ENCODE results near the gene ZNF445.

ZNF445 gene

GRCh38 chr3:44421280-44421679, 56.2 kb downstream of the ZNF445 start:
- no peak for TF ChIP-seq CTCF (IDR thresholded peaks at IDR 0.05; ENCODE audit: insufficient read depth, low read length)
- no peak for TF ChIP-seq POLR2AphosphoS5 (IDR thresholded peaks at IDR 0.05; ENCODE audit: low read depth)
- TF ChIP-seq GABPA (IDR thresholded peaks at IDR 0.05; ENCODE audit: low read depth) = no peak
- TF ChIP-seq REST (IDR thresholded peaks at IDR 0.05; ENCODE audit: insufficient replicate concordance, low read depth) = no peak
- no peak for TF ChIP-seq SPI1 (IDR thresholded peaks at IDR 0.05; ENCODE audit: borderline replicate concordance, low read depth)
- Histone ChIP-seq H3K4me3 (replicated peaks; ENCODE audit: insufficient read depth, low read length) (no peak overlapping the region), H3K27ac (replicated peaks) (no peak overlapping the region), H3K27me3 (ENCODE audit: insufficient read depth, poor library complexity, severe bottlenecking) (no peaks in the 10 kb centered on the region)
- no peak for DNase-seq (ENCODE audit: low read depth in 1 of 2, low spot score in 1 of 2)

- Histone ChIP-seq H3K4me3 (replicated peaks; ENCODE audit: insufficient read depth, low read length) (no peak overlapping the region), H3K27me3 (ENCODE audit: insufficient read depth, poor library complexity, severe bottlenecking) (no peaks in the 10 kb centered on the region), H3K27ac (replicated peaks) (no peak overlapping the region)
- TF ChIP-seq SPI1 (IDR thresholded peaks at IDR 0.05; ENCODE audit: borderline replicate concordance, low read depth) (no peak), GABPA (IDR thresholded peaks at IDR 0.05; ENCODE audit: low read depth) (no peak), CTCF (IDR thresholded peaks at IDR 0.05; ENCODE audit: insufficient read depth, low read length) (no peak), POLR2AphosphoS5 (IDR thresholded peaks at IDR 0.05; ENCODE audit: low read depth) (no peak), REST (IDR thresholded peaks at IDR 0.05; ENCODE audit: insufficient replicate concordance, low read depth) (no peak)
- no peak for DNase-seq (ENCODE audit: low read depth in 1 of 2, low spot score in 1 of 2)
These were observed 56.8 kb downstream of the ZNF445 start for GRCh38 chr3:44420676-44421075.

- Histone ChIP-seq H3K27ac (replicated peaks) (no peak overlapping the region), H3K4me3 (replicated peaks; ENCODE audit: insufficient read depth, low read length) (no peak overlapping the region), H3K27me3 (ENCODE audit: insufficient read depth, poor library complexity, severe bottlenecking) (no peaks in the 10 kb centered on the region)
- TF ChIP-seq SPI1 (IDR thresholded peaks at IDR 0.05; ENCODE audit: borderline replicate concordance, low read depth) = no peak
- TF ChIP-seq CTCF (IDR thresholded peaks at IDR 0.05; ENCODE audit: insufficient read depth, low read length) = no peak
- no peak for TF ChIP-seq POLR2AphosphoS5 (IDR thresholded peaks at IDR 0.05; ENCODE audit: low read depth)
- TF ChIP-seq REST (IDR thresholded peaks at IDR 0.05; ENCODE audit: insufficient replicate concordance, low read depth) = no peak
- no peak for TF ChIP-seq GABPA (IDR thresholded peaks at IDR 0.05; ENCODE audit: low read depth)
- no peak for DNase-seq (ENCODE audit: low read depth in 1 of 2, low spot score in 1 of 2)
These were observed 57.4 kb downstream of the ZNF445 start for GRCh38 chr3:44419923-44420650.
